GM19395 (cell line): ENCODE data around the gene WNT3A.
A peak's percentile ranks its signal among the peaks of the same experiment; 100 is the strongest.

Source experiments
- ATAC-seq: cut with Tn5 transposase; IDR thresholded peaks from one replicate; pipeline ENCODE4 v1.9.1; 2021; ENCODE audit warnings: mild to moderate bottlenecking, moderate library complexity; ENCODE audit not compliant: unreplicated experiment

The WNT3A gene

DNA sequence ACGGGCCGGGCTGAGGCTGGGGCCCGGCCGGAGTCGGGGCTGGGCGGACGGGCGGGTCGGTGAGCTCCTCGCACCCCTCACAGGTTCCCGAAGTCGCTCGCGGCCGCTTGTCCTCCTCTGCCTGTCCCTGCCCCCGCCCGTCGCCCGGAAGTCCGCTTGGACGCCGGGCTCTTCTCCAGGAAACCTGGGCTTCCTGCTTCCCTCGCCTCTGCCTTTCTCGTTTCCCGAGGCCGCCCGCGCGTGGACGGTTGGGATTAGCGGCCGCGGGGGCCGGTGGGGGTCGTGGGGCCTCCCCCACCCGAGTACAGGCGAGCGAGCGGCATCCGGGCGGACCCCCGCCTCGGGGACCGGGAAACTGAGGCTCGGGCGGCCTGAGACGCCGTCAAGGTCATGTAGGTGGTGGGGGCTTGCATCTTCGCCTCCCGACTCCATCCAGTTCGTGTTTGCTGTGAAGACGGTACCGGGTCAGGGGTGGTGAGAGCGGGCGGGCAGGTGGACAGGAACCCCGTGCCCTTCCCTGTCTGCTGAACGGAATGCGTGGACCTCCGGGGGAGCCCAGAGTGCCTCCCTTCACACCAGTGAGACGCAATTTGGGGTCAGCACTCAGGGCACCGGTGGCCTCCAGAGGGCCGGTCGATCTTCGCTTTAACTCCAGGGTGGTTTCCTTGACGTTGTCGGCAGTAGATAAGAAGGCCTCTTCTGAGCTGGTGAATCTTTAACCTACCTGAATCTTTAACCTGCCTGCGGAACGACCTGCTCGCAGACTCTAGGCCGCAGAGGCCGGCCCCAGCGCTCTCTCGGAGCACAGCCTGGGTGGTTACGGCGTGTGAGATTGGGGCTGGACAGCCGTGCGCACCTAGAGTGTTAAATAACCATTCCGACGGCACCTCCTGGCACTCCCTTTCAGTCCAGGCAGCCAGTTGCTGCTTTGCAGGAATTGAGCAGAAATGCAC is 76.4 kb downstream of the WNT3A start:
- ATAC-seq = peak; percentile 23

DNA sequence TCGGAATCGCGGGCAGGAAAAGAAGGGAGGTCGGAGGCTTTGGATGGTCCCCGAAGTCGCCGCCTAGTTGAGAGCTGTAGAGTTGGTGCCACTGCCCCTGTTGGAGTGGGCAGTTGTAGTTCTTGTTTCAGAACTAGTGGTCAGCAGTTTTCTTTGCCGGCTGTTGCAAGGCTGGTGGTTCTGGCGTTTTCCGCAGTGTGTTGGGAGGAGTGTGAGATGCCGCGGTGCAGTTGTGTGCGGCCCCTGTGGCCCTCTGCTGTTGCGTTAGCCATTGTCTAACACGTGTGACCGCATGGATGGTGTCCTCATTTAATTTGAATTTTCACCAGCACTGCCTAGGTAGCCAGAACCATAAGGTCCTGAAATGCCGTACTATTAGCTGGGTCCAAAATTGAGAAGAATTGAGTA is 77.1 kb downstream of the WNT3A start:
- ATAC-seq = no peak

- ATAC-seq = no peak
Measured at GRCh38 chr1:228084325-228084724, 77.5 kb downstream of the WNT3A start.

DNA sequence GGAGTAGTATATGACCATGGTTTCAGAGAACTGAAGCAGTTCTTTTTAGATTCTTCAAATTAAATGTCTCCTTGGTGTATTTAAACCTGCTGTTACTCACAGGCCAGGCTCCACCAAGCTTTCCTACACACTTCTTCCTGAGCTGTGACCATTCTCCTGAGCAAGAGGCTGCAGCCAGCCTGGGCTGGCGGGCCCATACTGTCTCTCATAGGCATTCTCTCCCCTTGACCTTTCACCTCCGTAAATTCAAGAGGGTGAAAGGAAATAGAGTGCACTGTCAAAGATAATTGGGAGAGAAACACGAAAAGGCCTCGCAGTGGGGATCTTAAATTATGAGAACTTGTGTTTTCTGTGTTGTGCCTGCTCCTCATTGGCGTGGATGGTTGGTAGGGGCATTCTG is 78.0 kb downstream of the WNT3A start:
- ATAC-seq = no peak

DNA sequence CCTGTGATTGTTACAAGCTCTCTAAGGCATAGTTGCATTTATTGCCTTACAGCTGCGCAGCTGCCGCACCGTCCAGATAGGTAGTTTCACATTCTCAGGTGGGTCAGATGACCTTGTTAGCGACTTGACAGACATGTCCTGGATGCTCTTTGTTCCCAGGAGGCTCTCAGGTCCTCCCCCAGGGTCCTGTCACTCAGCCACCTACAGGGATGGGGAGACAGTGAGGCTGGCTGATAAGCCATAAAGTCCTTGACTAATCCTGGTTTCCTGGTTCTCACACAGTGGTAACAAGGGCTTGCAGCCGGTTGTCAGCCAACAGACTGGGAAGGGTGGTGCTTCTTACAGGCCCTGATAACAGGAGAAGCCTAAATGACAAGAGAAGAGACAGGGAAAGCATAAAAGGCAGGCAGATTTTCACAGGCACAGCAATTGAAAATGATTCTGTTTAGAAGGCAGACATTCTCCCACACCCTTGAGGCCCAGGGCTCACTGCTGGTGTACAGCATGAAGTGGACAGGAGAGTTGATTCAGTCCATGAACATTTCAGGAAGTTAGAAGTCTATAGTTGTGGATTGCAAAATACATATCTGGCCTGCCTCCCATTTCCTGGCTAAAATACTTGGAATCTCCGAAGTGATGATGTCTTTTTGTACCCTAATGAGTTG is 78.6 kb downstream of the WNT3A start:
- ATAC-seq = no peak

- no peak for ATAC-seq
Measured at GRCh38 chr1:228087771-228088251, 81.0 kb downstream of the WNT3A start.

- ATAC-seq = no peak
Measured at GRCh38 chr1:228088586-228089498, 82.0 kb downstream of the WNT3A start.

DNA sequence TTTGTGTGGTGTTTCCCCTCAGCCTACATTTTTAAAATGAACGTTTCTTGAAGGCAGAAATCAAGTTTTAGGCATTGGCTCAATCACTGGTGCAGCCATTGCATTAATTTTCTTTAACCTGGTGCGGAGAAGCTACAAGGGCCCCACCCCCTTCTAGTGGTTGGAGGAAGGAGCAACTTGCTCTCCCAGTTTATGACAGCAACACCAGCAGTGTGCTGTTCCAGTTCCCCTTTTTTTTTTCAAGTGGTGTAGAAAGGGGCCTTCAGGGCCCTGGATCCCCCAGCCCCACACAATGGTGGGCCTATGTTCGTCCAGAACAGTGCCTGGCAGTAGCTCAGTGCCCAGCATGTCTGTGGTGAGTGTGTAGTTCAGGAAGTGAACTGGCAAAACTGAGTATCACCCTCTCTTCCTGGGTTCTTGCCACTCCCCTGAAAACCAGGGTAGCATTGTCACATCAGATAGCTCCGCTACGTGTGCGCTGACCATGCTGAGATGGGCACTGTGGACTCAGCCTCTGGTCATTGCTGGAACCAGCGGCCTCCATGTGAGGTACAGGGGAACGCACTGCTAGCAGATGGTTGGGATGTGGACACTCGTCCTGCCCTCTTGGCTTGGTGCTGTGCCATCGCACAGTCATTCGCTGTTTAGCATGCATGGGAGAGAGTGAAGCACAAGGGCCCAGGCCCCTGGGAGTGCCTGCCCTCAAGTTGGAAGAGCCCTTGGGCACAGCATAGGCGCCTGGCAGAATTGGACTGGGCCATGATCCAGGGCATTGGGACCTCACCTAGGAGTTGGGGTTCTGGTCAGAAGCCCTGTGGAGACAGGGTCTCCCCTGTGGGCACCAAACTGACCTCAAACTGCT is 83.0 kb downstream of the WNT3A start:
- peak; percentile 44 for ATAC-seq

- ATAC-seq = no peak
Measured at GRCh38 chr1:228090613-228091081, 83.8 kb downstream of the WNT3A start.

DNA sequence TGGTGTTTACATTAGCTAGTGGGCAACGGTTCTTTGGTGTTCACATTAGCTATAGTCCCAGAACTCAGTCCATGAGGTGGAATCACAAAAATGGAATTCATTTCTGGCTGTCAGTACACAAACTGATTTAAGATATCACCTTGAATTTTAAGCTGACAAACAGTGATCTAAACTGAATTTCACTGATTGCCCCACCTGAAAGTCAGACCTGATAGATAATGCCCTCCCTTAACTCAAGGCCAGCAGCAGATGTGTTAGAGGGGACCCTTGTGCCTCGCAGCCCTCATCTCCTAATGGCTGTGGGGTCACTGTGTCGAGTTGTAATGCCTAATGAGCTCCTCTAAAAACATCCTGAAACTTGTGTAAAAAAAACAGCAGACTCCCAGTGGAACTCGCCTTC is 84.3 kb downstream of the WNT3A start:
- no peak for ATAC-seq

GRCh38 chr1:228092342-228093049 is 85.7 kb downstream of the WNT3A start:
- no peak for ATAC-seq

DNA sequence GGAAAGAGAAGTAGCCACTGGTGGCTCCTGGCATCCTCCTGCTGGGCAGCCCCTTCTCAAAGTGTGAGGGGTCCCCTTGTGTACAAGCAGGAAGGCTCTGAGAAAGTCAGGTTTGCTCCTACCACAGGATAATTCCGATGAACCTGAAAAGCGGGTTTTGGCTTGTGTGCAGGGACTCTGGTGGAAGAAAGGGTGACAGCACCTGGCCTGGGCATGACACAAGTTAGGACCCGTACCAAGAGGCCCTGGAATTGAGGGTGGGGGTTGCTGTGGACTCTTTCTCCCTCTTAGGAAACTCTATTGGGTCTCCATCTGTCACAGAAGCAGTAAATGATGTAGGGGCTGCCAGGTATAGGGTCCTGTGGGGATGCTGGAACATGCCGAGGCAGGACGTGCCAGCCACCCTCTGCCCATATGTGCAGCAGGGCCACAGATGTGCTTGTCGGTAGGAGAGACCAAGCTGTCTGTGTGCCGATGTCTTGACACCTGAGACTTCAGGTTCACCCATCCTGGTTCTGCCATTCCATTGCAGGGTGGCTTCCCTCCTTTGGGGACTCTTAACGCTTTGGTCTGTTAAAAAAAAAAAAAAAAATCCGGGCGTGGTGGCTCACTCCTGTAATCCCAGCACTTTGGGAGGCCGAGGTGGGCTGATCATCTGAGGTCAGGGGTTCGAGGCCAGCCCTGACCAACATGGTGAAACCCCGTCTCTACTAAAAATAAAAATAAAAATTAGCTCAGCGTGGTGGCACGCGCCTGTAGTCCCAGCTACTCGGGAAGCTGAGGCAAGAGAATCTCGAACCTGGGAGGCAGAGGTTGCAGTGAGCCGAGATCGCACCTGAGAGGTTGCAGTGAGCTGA is 86.5 kb downstream of the WNT3A start:
- no peak for ATAC-seq

GRCh38 chr1:228094432-228095016 is 87.7 kb downstream of the WNT3A start:
- ATAC-seq = no peak

DNA sequence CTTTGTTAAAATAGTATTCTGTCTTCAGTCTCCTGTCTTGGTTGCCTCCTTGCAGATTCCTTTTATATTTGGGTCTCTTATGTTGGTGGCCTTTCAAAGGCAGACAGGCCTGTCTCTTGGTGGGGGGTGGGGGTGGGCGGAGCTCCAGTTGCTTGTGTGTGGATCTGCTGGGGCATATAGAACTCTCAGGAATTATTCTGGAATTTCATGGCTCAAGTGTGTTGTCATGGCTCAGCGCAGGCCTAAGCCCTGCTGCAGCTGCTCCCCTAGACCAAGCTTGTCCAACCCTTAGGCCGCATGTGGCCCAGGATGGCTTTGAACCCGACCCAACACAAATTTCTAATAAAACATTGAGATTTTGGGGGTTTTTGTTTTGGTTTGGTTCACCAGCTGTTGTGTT is 88.4 kb downstream of the WNT3A start:
- no peak for ATAC-seq

GRCh38 chr1:228095938-228096337 is 89.1 kb downstream of the WNT3A start:
- ATAC-seq = no peak

- ATAC-seq = no peak
Measured at GRCh38 chr1:228096416-228097332, 89.9 kb downstream of the WNT3A start.
